ENCODE data around the gene STUM.

DNA sequence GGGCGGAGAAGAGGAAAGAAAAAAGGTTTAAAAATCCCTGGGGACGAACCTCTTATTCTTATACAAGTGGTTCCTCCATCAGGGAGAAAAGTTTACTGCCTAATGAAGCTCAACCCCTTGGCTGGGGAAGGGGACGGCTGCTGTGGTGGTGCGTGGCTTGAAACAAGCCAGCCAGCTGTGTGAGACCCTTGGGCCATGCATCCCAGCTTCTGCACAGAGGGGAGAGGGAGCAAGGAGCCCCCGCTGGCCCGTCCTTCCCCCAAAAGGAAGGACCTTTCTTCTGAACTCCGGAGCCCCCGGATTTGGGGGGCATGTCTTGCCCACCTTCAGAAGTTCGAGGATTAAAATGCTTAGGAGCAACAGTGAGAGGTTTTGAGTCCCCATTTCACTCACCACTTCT lies 67.3 kb downstream of the STUM start:
- TF ChIP-seq YY1 (IDR thresholded peaks at IDR 0.05; ENCODE audit: low read depth, low read length) (no peak), BHLHE40 (IDR thresholded peaks at IDR 0.05; ENCODE audit: borderline replicate concordance in 1 of 2, low read depth in 2 of 2, low read length in 1 of 2) (no peak), PAX8 (IDR thresholded peaks at IDR 0.05) (no peak), CTCF (IDR thresholded peaks at IDR 0.05 in 2 of 3, conservative IDR thresholded peaks at IDR 0.05 in 1 of 3; ENCODE audit: control insufficient read depth in 2 of 3, extremely low read depth in 1 of 3, insufficient read depth in 1 of 3, low read depth in 3 of 3, low read length in 3 of 3) (no peak), CEBPB (IDR thresholded peaks at IDR 0.05; ENCODE audit: borderline replicate concordance in 1 of 2, low read depth in 2 of 2, low read length in 2 of 2) (no peak), POLR2AphosphoS5 (IDR thresholded peaks at IDR 0.05; ENCODE audit: low read length) (no peak), KLF5 (IDR thresholded peaks at IDR 0.05; ENCODE audit: partially characterized antibody) (no peak), MXI1 (IDR thresholded peaks at IDR 0.05; ENCODE audit: low read depth, low read length) (no peak), SMARCA5 (IDR thresholded peaks at IDR 0.05) (no peak), ETV6 (conservative IDR thresholded peaks at IDR 0.05 in 1 of 2, IDR thresholded peaks at IDR 0.05 in 1 of 2; ENCODE audit: borderline replicate concordance in 1 of 2, low read depth in 1 of 2) (no peak)
- TF ChIP-seq, protein P1, sequence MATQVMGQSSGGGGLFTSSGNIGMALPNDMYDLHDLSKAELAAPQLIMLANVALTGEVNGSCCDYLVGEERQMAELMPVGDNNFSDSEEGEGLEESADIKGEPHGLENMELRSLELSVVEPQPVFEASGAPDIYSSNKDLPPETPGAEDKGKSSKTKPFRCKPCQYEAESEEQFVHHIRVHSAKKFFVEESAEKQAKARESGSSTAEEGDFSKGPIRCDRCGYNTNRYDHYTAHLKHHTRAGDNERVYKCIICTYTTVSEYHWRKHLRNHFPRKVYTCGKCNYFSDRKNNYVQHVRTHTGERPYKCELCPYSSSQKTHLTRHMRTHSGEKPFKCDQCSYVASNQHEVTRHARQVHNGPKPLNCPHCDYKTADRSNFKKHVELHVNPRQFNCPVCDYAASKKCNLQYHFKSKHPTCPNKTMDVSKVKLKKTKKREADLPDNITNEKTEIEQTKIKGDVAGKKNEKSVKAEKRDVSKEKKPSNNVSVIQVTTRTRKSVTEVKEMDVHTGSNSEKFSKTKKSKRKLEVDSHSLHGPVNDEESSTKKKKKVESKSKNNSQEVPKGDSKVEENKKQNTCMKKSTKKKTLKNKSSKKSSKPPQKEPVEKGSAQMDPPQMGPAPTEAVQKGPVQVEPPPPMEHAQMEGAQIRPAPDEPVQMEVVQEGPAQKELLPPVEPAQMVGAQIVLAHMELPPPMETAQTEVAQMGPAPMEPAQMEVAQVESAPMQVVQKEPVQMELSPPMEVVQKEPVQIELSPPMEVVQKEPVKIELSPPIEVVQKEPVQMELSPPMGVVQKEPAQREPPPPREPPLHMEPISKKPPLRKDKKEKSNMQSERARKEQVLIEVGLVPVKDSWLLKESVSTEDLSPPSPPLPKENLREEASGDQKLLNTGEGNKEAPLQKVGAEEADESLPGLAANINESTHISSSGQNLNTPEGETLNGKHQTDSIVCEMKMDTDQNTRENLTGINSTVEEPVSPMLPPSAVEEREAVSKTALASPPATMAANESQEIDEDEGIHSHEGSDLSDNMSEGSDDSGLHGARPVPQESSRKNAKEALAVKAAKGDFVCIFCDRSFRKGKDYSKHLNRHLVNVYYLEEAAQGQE (IDR thresholded peaks at IDR 0.05; ENCODE audit: low read depth, low read length): no peak
